NCI-H1092 treated with DMSO at 0.1 percent for 48 hours (cell line): ENCODE data around the gene POLRMT.

Source experiments
- DNase-seq: peaks from one replicate; lab custom pipeline; 2025; lab: John Stamatoyannopoulos, UW

The POLRMT gene

DNA sequence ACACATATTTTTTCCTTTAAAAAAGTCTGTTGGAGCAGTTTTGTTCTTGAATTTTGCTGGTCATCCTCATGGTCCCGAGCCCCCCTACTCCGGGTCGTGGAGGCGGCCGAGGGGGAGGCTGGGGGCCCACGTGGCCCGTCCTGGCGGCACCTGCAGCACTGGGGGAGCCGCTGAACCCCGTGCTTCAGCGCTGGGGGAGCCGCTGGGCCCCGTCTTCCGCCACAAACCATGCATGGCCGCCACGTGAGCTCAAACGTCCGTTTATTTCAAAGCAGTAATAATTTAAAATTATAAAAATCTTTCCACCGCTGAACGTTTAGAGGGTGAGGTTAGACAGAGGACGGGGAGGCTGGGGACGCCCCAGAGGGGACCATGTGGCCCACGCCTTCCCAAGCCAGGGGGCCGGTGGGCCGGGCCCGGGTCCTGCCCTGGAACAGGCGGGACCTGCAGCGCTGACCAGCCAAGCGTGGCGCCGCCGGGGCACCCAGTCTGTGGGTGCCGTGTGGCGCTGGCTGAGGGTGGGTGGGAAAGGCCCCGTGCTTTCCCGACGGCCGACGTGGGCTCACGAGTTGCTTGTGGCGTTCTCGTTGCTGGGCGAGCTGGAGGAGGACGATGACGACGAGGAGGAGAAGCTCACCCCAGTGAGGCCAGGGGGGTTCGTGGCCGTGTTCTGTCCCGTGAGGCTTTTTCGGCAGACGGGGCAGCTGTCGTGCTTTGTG, 14.4 kb upstream of the POLRMT start:
- no peak for DNase-seq

DNA sequence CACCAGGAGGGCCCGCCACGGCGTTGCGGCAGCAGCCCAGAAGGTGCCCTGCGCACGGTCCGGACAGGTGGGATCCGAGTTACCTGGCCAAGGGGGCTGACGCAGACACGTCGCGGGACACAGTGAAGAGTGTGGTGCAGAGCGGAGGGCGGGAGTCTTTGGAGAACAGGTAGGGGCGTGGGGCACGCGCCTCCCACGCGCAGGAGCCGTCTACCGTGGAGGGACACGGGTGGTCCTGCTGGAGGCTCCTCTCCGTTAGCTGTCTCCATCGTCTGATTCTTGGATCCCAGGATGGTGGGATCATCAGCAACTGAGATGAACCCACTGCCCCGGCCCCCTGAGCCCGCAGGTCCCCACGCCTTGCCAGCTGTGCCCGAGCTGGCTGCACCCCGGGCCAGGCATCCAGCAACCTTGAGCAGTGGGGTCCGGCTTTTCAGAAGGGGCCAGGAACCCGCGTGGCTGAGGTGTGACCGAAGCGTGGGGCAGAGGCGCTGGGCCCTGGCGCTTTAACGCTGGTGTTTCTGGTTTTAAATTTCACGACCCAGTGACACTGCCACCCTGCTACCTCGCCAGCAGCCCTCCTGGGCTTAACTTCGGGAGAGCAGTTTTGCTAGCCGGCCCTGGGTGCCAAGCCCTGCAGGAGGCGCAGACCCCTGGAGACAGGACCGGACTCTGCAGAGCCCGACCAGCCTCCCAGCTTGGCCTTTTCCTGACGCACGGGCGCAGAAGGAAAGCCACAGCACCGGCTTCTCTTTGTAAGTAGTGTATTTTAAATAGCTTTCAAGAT, 13.6 kb upstream of the POLRMT start:
- DNase-seq: no peak

DNA sequence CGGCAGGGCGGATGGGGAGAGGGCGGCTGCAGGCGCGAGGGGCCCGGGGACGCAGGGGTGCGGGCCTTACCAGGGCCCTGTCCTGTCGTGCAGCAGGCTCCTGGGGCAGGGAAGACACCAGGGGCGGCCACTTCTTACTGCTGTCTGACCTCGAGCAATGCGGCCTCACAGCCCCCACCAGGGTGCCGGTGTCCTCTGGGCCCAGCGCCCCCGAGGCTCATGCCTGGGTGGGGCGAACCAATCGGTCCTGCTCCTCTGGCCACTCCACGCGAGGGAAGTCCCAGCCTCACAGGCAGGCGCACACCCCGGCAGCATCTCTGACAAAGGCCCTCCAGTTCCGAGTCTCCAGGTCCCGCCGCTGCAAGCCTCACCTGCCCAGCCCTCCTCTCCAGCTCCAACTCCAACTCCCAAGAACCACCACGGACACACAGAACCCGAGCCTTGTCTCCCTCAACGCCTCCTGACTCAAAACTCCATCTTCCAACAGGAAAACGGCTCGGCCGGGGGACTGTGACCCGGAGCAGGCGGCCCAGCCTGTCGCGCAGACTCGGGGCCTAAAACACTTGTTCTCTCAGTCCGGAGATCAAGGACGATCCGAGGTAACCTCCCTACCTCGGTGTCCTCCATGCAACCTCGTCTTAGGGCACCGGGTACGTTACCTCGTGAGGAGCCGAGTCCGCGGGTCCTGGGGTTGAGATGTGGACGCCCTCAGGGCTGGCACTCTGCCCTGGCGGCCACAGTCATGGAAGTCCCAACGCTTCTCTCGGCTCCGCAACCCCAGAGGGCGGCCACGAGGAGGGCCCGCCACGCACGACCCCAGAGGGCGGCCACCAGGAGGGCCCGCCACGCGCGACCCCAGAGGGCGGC, 12.8 kb upstream of the POLRMT start:
- DNase-seq: no peak

DNA sequence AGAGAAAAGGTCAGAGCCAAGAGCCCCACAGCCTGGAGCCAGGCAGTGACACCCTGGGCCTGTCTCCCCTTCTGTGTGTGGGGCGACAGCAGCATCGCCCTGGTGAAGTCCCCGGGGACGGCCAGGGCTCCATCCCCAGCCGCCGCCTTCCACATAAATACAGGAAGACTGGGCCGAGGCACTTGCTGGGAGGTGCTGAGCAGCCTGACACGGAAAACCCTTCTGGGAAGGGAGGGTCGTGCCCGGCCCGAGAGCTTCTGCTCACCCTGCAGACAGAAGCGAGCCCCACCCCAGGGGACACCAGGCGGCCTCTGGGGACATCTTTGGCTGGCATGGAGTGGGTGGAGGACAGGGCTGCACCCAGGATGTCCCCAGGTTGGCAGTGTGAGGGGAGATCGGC, 11.5 kb upstream of the POLRMT start:
- no peak for DNase-seq

DNA sequence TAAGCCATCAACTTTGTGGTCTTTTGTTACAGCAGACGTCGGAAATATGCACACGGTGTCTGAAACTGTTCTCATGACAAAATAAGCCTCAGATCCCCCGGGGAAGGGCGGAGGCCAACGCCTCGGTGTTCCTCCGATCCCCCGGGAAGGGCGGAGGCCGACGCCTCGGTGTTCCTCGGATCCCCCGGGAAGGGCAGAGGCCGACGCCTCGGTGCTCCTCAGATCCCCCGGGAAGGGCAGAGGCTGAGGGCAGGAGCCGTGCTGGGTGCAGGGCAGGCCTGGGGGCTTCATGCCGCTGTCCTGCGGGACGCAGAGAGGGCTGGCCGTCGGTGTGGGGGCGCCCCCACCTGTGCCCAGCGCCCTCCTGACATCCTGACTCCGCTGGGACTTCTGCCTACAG, 11.0 kb upstream of the POLRMT start:
- DNase-seq: no peak

DNA sequence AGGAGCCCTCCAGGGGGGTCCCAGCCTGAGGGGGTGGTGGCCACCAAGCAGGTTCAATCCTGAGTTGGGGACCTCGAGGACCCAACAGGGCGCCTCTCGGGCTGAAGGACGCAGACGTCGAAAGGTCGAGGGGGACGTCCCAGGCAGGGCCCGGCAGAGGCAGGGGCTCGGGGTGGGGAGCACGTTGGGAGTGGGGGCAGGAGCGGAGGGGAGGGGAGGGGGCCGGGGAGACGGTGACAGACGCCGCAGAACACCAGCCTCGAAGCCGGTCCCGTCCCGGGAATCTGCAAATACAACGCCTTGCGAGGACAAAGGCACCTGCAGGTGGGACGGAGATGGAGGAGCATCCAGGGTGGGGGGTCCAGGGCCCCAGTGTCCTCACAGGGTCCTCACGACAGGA, 10.4 kb upstream of the POLRMT start:
- DNase-seq: no peak

DNA sequence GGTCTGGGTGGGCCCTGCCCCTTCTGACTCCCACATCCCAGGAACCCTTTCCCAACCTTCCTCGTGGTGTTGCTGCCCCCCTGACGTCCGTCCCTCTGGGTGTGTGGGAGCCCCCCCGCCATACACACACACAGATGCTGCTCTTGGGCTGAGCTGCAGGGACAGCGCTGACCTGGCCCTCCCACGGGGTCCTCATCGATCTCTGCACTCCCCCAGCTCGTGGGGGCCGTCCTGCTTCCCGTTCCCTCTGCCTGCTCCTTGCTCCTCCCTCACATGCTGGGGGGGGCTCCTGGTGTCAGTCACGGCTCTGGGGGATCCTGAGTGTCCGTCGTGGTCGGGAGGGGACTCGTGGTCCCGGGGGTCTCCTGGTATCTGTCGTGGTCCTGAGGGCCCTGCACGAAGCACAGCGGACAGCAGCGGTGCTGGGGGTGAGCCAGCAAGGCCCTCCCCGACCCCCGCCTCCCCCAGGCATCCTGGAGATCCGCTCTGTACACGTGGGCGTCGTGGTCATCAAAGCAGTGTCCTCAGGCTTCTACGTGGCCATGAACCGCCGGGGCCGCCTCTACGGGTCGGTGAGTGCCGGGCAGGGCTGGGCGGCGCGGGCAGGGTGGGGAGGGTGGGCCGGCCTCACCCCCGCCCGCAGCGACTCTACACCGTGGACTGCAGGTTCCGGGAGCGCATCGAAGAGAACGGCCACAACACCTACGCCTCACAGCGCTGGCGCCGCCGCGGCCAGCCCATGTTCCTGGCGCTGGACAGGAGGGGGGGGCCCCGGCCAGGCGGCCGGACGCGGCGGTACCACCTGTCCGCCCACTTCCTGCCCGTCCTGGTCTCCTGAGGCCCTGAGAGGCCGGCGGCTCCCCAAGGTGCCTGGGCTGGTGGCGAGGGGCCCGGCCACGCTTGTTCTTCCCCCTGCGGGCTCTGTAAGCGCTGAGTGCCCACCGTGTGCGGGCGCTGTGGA, 9.7 kb upstream of the POLRMT start:
- no peak for DNase-seq

DNA sequence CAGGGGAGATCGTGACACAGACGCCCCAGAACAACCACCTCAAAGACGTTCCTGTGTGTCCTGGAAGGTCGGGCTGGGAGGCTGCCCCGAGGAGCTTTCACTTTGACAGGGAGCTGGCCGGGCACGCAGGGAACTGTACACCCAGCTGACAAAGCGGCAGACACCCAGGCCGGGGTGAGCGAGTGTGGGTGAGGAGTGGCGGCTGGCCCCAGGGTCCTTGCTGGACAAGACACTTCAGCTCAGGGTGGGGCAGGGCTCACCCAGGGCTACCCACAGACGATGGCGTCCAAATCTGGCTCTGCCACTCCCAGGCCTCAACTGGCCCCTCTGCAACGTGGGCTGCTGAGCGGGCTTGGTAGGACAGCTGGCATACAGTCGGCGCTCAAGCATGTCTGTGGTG, 8.4 kb upstream of the POLRMT start:
- no peak for DNase-seq

DNA sequence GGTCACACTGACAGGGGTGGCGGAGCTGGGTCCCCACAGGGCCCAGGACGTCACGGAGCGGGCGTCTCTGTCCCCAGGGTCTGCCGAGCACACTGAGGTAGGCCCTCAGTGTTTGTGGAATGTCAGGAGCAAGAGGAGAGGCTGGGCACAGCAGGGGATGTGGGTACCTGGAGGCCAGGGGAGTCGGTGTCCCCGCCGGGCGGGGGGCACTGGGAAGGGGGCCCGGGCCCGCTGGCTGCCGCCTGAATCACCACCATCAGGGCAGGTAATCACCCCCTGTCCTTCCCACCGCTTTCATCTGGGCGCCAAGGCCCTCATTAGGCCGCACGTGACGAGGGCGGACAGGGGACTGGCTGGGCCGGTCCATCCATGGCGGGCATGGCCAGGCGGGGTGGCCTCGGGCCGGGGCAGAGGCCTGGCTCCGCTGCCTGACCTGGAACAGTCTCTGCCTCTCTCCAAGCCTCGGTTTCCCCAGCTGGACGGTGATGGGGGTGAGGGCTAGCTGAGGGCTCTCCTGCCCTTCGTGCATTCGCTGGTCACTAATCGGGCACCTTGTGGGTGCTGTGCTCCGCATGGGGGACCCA, 7.4 kb upstream of the POLRMT start:
- no peak for DNase-seq

DNA sequence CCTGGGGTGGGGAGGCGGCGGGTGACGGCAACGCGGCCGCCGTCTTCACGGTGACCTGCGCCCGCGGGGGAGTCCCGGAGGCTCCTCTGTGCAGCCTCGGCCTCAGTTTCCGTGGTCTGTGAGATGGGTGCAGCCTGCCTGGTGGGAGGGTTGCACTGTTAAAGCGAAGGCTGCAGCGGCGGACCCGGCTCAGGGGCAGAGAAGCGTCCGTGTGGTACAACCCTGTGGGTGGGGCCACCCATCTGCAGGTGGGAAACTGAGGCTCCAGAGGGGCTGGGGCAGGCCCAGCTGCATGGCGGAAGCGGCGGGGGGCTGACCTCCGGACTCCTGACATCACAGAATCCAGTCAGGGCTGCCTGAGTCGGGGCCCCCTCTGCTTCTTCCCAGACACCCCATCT, 6.8 kb upstream of the POLRMT start:
- no peak for DNase-seq

DNA sequence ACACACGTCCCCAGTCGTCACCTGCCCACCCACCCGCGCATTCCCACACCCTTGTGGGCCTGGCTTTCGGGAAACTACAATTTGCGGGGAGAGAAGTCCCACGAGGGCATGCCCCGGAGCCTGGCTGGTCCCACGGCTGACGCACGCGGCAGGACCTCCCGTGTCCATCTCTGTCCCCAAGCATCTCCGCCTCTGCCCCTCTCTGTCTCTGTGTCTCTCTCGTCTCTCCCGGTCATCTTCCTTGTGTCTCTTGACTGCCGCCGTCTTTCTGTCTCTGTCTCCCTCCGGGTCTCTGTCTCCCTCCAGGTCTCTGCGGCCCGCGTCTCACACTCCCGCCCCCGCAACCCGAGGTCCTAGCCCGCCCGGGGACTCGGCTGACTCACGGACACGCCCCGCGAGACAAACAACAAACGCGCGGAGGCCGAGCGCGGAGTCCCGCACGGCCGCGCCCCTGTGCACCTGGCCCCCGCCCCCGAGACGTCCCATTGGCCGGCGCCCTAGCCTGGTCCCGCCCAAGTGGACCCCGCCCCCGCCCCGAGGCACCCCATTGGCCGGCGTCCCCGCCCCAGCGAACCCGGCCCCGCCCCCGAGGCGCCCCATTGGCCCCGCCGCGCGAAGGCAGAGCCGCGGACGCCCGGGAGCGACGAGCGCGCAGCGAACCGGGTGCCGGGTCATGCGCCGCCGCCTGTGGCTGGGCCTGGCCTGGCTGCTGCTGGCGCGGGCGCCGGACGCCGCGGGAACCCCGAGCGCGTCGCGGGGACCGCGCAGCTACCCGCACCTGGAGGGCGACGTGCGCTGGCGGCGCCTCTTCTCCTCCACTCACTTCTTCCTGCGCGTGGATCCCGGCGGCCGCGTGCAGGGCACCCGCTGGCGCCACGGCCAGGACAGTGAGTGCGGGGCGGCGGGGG, 6.2 kb upstream of the POLRMT start, which contains the start of gene FGF22:
FGF22 (plus strand) TSS at position 627 of the 908 bp plus-strand sequence; CDS start at position 674, 47 bp downstream.
- peak; percentile 77 for DNase-seq

DNA sequence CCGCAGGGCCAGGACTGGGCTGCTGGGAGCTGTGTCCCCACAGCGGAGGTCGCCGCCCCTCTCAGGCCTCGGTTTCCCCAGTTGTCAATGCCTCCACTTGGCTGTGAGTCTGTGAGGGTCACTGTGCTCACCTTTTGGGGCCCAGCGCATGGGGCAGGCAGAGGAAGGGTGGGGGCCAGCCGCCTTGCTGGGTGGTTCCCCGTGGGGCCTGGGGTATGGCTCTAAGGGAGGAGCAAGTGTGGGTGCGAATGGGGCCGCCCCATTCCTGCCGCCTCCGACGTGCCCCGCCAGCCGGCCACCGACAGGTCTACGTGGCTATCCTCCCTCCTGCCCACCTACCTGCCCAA, 5.5 kb upstream of the POLRMT start:
- no peak for DNase-seq

DNA sequence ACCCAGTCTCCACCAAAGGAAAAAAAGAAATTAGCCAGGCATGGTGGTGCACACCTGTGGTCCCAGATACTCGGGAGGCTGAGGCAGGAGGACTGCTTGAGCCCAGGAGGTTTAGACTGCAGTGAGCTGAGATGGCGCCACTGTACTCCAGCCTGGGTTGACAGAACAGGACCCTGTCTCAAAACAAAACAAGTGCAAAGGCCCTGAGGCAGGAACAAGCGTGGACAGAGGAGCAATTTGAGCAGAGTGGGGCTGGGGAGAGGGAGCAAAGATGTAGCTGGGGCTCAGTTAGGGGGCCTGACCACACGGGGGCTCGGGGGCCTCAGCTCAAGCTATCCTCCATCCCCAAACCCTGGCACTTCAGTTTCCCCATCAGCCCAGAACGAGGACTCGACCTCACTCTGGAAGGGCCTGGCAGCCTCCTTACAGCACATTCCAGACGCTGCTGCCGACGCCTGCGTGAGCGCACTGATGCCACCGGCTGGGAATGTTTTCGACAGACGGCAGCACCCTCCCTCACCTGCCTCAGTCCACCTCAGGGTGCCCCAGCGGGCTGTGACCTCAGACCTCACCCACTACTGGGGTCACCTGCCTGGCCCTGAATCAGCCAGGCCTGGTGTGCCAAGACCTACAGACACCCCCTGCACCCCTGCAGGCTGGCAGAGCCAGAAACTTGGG, 1.8 kb upstream of the POLRMT start:
- no peak for DNase-seq

DNA sequence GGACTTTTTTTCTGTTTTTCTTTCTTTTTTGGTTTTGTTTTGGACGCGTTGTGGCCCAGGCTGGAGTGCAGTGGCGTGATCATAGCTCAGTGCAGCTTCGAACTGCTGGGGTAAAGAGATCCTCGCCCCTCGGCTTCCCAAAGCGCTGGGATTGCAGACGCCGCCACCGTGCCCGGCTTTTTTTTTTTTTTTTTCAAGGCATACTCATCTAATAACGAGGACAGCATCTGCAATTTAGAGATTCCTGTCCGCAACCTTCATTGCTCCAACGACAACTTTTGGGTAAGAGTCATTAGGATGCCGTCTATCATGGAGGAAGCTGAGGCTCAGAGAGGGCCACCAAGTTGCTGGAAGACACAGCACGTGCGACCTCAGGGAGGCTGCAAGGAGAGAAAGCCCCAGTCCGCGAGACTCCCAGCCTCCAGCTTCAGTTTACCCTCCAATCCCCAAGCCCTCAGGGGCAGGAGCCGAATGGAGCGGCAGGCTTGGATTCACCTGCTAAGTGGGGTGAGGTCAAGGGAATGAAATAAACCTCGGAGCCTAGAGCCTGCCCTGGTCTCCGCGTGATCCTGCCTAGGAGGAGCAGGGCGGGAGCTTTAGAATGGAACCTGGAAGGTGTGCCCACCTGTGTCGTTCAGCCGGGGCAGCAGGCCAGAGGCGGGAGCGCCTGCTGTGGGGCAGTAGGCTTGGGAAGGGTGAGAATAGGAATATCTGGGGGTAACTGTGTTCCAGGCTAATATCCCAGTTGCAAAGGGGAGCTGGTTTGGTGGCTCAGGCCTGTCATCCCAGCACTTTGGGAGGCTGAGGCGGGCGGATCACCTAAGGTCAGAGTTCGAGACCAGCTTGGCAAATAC, 676 bp upstream of the POLRMT start:
- no peak for DNase-seq

DNA sequence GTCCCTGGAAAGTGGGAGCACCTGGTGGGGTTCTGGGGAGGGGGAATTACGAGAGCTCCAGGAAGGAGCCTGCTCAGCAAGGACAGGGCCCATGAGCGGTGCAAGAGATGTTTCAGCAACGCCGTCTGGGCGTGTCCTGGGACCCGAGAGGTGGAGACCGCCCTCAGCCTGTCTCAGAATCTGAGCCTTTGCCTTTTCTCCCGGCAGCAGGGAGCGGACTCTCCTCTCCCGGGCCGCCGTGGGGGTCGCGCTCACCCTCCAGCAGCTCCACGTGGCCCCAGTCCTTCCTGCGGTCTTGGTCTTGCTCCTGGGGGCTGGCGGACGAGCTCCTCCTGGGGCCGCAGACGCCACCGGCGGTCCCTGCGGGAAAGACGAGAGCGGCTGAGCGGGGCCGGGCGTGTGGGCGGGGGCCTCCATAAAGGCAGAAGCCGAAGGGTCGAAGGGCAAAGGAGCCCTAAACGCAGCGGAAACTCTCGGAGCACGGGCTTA, 714 bp downstream of the POLRMT start:
- no peak for DNase-seq

DNA sequence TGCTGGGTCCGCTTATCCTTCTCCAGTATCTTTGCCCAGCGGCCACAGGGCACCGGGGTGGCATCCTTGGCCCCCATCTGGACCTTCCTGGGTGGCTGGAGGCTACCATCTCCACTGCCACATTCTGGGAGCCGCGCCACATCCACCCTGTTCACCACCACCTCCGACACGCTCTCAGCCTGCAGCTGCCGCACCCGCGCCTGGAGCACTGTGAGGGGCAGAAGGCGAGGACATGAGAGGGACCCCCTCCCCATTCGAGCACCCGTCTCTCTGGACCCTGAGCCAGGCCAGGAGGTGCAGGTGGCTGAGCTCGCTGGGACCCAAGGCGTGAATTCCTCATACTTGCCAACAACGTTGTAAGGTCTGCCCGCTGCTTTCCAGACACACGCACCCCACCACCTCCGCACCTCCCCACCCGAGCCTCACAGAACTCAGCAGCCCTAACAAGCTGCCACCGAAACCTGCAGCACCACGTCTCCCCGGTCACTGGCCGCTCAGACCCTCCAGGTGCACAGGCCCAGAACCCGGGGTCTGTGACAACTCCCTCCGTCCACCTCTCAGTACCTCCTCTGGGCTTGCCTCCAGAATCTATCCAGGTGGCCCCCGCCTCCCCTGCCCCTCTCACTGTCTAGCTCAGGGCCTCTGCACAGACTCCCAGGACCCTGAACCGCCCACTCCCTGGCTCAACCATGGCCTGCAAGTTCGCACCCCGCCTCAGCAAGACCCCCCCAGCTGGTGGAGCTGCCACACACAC, 3.2 kb downstream of the POLRMT start:
- DNase-seq: peak; percentile 30

DNA sequence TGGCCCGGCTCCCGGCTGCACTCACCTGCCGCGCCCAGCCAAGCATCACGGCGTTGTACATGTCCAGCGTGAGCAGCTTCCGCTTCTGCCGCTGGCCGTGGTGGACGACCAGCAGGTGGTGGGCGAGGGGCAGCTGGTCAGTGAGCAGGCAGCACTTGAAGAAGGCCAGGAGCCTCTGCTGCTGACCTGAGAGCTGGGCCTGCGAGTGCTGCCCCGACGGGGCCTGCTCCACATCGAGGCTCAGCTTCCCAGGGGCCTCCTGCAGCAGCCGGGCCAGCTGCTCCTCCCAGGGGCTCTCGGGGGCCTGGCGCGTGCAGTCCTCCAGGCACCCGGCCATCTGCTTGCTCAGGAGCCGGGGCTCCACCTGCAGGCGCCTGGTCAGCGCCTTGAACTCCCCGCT, 3.8 kb downstream of the POLRMT start:
- peak; percentile 48 for DNase-seq

DNA sequence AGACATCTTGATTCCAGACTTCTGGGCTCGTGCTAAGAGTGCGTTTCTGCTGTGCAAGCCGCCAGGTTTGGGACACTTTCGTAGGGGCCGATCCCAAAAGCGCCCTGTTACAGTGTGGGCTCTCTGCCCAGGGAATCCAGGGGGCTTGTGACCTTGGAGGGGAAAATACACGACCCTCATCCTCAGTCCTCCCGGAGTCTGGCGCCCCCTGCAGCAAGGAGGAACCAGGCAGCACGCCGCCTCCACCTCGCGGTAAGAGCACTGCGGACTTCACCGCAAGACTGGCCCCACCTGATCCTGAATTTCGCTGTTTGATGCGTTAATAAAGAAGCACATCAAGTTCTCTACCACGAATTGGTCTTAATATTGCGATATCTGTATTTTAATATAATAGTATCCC, 5.2 kb downstream of the POLRMT start:
- DNase-seq: no peak
